Kidney epithelial cell (primary cell): ENCODE data around the gene EXOC1L. TPM values are rescaled to one million over a fixed set of nuclear protein-coding genes. Genes with fewer than 3 reads are reported as not detected.

Experiments used
- DNase-seq: peaks from one replicate; pipeline ENCODE4 v3.0.0-alpha.2; 2010; ENCODE audit warnings: low read depth
- H3K27me3 ChIP-seq: 2 replicates; pipeline ENCODE4 v1.6.0; 2011; ENCODE audit warnings: low read length; ENCODE audit not compliant: control insufficient read depth, insufficient read depth
- H3K36me3 ChIP-seq: 2 replicates; pipeline ENCODE4 v1.5.1; 2011; ENCODE audit warnings: low read length; ENCODE audit not compliant: control insufficient read depth, insufficient read depth
- H3K4me3 ChIP-seq: 2 replicates; pipeline ENCODE4 v1.5.1; 2011; ENCODE audit warnings: low read depth, mild to moderate bottlenecking, control low read depth, low read length
- CTCF ChIP-seq: IDR thresholded peaks from 2 replicates; pipeline ENCODE4 v1.5.1; 2011; ENCODE audit warnings: mild to moderate bottlenecking, moderate library complexity, low read length, control low read depth, inconsistent platforms; ENCODE audit not compliant: insufficient read depth, poor library complexity, severe bottlenecking
- total RNA-seq: library from RNA; depleted of rRNA; stranded (reverse); fragments of >200 nt; gene quantifications from 2 replicates; pipeline ENCODE4 v1.2.3, GENCODE V29; 2015

The EXOC1L gene
- total RNA-seq, 1 donor from 2014 or later = not detected

- no peaks in the 10 kb centered on the region for H3K36me3 ChIP-seq
- no peaks in the 10 kb centered on the region for H3K27me3 ChIP-seq
- H3K4me3 ChIP-seq = no peak overlapping the region
- no peak for DNase-seq
- no peak for TF ChIP-seq CTCF
Measured at GRCh38 chr4:55808186-55808585, 11.4 kb upstream of the EXOC1L start.

GRCh38 chr4:55808632-55809031 lies 11.0 kb upstream of the EXOC1L start:
- TF ChIP-seq CTCF = no peak
- H3K27me3 ChIP-seq = no peaks in the 10 kb centered on the region
- DNase-seq = no peak

GRCh38 chr4:55817691-55818090 lies 1.9 kb upstream of the EXOC1L start:
- no peak for TF ChIP-seq CTCF
- Histone ChIP-seq H3K36me3 (no peaks in the 10 kb centered on the region), H3K4me3 (no peak overlapping the region), H3K27me3 (no peaks in the 10 kb centered on the region)
- no peak for DNase-seq

More at GRCh38 chr4:55808632-55809031, 11.0 kb upstream of the EXOC1L start:
- no peaks in the 10 kb centered on the region for H3K36me3 ChIP-seq
- no peak overlapping the region for H3K4me3 ChIP-seq

GRCh38 chr4:55820279-55820678 lies 689 bp downstream of the EXOC1L start:
- no peak for TF ChIP-seq CTCF
- DNase-seq = no peak
- Histone ChIP-seq H3K4me3 (no peak overlapping the region), H3K27me3 (no peaks in the 10 kb centered on the region), H3K36me3 (no peaks in the 10 kb centered on the region)

- H3K36me3 ChIP-seq = no peaks in the 10 kb centered on the region
- no peak overlapping the region for H3K4me3 ChIP-seq
- no peaks in the 10 kb centered on the region for H3K27me3 ChIP-seq
- no peak for TF ChIP-seq CTCF
- DNase-seq = no peak
Measured at GRCh38 chr4:55822329-55822728, 2.7 kb downstream of the EXOC1L start.

- DNase-seq = no peak
- no peaks in the 10 kb centered on the region for H3K27me3 ChIP-seq
- TF ChIP-seq CTCF = no peak
- H3K4me3 ChIP-seq = no peak overlapping the region
- H3K36me3 ChIP-seq = no peaks in the 10 kb centered on the region
Measured at GRCh38 chr4:55824865-55825264, 5.3 kb downstream of the EXOC1L start.
